ENCODE data around the gene FAM13A.

Gene FAM13A

GRCh38 chr4:88761861-88762523 lies 295.0 kb downstream of the FAM13A start:
- DNase-seq, result no peak

DNA sequence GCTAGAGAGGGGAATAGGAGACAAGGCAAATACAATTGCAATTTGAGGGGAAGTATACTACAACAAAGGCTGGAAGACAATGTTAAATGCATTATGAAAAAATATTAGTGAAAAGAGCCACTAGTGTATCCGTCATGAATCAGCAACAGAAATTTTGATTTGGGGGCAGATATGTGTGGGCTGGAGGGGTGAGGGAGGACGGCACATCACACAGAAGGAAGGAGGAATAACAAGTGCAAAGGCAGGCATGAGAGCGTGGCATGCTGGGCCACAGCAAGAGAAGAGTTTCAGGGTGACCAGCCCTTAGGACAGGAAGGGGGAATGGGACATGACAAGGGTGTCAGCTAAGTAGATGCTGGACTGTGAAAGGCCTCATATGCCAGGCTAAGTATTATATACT lies 295.6 kb downstream of the FAM13A start:
- DNase-seq, result no peak

- no peak for DNase-seq
Observed at GRCh38 chr4:88759895-88760290, 297.1 kb downstream of the FAM13A start.

DNA sequence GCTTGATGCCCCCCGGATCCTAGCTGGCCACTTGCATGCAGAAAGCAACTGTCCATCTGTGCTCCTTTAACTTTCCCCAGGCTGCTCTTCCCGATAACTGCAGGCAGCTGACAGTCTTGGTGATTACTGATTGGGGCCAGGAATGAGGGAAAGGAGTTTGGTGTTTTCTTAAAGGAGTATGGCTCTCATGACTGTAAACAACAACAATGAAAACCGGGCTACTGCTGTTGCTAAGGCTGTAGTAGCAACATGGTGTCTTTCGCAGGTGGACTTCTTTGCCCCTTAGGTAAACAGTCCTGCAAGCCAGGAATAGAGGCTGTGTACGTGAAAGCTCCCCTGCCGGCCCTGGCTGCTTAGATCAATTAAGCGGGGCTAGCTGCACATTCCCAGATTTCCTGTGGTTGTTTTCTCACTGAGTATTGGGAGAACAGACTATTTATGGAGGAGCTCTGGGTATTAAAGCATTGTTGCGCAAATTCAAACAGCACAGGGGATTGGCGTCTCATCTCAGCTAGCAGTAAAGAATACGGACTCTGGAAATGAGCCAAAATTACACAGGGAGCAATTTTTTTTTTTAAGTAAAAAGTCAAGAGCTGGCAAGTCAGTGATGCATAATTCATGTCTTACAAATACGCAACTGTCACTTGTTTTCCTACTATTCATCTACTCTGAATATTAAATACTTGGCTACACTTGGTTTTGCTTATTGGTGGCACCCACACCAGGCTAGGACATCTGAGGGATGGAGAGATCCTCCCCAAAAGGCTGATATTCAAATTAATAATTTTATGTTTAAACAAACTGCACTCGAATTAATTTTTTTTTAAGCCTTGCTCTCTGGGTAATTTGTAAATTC lies 297.7 kb downstream of the FAM13A start:
- peak; percentile 82 for DNase-seq

- DNase-seq, result peak; percentile 11
Observed at GRCh38 chr4:88758264-88758663, 298.7 kb downstream of the FAM13A start.

- no peak for DNase-seq
Observed at GRCh38 chr4:88757776-88758175, 299.2 kb downstream of the FAM13A start.

DNA sequence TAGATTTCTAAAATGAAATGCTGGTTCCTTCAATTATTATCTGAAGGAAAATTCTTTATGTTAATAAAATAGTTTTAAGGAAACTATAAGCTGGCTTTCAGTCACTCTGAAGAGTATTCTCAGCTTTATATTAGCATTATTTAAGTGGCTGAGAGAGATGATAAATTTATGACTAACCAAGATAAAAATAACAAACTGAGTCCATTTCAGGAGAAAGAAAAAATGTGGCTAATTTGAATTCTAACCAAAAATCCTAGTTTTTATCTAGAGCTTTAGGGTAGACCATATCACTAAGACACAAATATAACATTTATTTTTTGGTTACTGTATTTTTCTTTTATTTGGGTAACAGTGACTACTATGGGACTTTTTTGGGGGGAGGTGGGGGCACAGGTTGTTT lies 299.9 kb downstream of the FAM13A start:
- DNase-seq, result peak; percentile 36

- DNase-seq, result no peak
Observed at GRCh38 chr4:88756149-88756548, 300.8 kb downstream of the FAM13A start.

DNA sequence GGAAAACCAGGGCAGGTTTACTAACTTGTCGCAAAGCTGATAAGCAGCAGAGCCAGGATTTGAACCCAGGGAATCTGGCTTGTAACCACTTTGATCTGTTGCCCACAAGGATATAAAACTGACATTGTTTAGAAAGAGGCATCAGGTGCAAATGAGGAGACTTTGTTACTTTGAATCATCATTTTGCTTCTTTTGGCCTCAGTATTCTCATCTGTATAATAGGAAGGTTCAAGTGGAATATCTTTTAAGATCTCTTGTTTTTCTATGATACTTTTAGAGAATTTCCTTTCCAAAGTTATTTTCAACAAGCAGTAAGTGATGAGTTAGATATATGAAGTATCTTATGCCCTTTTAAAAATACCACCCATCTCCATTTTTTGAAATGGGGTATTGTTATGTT lies 301.5 kb downstream of the FAM13A start:
- no peak for DNase-seq

DNA sequence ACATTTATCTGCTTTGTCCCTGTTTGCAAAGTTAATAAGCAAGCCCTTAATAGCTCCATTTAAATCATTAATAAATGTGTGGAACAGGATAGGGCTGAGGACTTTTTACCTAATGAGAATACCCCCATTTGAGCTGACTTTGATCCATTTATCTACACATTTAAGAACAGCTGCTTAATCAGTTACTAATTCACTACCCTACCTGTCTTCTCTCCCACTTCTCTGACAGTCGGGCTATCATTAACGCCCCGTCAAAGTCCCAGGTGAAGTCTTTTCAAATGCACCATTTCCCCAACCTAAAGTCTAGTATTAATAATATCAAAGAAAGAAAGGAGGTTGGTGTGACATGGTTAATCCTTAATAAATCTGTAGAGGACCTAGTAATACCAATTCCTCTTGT lies 302.2 kb downstream of the FAM13A start:
- no peak for DNase-seq

GRCh38 chr4:88753658-88754571 lies 303.1 kb downstream of the FAM13A start:
- no peak for DNase-seq

DNA sequence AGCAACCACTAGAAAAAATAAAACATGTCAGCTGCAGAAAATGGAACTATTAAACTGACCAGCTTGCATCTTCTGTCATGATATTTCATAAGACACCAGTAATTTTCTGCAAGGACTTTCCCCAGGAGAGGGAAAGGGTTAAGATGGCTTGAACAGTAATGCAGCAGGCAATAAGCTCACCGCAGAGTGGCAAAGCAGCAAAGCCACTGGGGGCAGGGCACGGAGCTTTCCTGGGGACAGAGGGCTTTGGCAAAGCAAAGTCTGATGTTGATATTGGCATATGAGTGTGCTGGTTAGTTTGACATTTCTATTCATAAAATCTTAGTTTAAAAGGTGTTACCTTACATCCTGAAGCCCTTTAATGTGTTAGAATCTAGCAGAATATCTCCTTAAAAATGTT lies 304.2 kb downstream of the FAM13A start:
- no peak for DNase-seq

- no peak for DNase-seq
Observed at GRCh38 chr4:88752076-88752463, 304.9 kb downstream of the FAM13A start.

GRCh38 chr4:88751258-88752075 lies 305.5 kb downstream of the FAM13A start:
- DNase-seq, result peak; percentile 27

DNA sequence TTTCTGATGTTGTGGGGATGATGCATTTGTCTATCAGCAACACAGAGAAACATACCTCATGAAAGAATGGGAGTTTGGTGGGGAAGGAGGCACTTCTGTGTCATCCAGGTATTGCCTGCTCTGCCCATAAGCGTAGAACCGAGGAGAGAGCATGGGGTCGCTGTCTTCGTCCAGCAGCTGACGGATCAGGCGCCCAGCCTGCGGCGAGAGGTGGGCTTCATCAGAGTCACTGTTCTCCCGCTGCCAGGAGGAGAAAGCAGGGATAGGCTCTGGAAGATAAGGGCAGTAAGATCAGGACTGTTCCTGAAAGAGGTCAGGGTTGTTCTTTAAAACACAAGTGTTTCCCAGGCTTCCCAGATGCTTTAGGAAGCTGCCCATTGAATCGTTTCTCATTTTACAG lies 306.6 kb downstream of the FAM13A start:
- no peak for DNase-seq

DNA sequence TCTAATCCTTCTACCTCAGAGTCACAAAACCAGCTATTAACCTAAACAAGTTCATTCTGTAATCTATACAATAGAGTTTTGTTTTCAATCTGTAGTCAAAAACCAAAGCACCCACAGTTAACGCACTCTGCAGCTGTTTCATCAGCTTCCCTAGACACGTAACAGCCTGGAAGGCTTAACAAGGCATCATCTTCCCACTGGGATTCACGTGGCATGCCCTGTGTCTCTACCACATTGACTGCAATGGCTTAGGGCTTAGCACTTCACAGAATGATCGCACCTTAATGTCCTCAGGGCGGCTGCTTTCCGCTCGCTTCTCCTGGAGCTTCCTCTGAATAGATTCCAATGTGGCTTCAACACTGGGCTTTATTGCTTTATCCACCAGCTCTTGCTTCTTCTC lies 309.6 kb downstream of the FAM13A start:
- DNase-seq, result no peak

GRCh38 chr4:88746206-88746605 lies 310.8 kb downstream of the FAM13A start:
- DNase-seq, result no peak

DNA sequence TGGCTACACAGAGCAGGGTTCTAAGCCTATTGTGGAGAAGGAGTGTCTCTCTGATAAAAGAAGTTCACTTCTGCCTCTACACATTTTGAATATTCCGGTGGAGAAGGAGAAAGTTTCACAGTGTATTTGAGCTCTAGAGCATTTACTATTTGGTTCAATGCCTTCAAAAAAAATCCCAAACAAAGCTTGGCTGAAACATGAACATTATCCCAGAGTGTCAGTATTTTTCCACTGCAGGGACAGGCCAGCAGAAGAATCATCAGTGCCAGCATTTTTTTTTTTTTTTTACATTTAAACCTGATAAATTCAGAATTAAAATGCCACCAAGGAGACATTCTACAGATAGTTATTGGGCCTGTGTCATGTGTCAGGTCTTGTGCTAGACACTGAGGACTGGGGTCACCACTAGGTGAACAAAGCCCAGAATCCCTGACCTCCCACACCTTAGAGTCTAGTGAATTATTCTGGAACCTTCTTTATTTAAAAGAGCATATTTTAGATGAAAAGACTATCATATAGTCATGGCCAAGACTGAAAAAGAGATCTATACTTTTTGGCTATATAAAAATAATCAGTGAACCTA lies 311.3 kb downstream of the FAM13A start:
- DNase-seq, result no peak

DNA sequence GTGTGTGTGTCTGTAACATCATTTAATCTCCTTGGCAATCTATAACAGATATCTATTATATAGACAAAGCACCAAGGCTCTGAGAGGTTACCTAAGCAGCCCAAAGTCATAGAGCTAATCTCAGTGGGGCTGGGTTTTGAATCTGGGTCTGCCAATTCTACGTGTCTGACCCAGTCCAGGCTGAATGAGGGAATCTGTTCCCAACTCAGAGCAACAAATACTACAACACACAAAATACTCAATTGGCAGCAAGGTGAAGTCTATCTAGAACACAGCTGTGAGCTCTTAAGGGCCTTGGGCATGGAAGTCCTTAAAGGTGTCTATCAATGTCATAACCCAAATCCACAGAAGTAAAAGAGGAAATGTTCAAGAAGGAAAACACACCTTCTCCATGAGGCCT lies 311.8 kb downstream of the FAM13A start:
- DNase-seq, result no peak

GRCh38 chr4:88744609-88745008 lies 312.4 kb downstream of the FAM13A start:
- DNase-seq, result no peak

DNA sequence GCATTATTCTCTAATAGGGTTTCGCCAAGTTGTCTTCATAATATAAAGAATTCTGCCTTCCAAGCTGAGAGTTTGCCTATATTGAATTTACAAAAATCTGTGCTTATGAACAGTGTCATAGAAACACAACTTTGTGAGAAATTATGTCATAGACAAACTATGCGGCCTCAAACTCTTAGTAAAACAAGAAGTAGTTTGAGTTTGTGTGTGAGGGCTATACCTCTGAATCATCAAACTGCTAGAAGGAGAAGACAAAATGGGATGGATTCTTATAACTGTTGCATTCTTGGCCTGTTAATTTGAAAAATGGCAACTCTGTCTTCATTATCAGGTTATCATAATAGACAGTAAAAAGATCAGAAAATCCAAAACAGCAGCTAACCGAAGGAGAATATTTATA lies 313.3 kb downstream of the FAM13A start:
- peak; percentile 89 for DNase-seq

DNA sequence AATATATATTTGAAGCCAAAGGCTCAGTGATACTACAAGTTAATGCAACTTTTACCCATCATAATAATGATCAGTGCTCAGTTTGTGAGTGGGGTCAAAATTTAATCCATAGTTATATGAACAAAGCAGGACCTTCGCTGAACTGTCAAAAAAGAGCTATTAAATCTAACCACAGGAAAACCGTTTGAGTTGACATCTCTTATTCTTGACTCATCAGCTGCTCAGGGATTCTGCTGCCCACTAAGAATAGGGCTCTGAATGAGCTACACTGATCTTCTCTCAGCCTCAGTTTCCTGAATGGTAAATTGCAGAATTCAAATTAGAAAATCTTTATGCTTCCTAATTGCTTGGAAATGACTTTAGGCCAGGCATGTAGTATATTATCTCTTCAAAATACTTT lies 314.4 kb downstream of the FAM13A start:
- peak; percentile 39 for DNase-seq
